CD4-positive, alpha-beta T cell treated with Interleukin-4 for 4 hours (primary cell): ENCODE measurements around the gene PRPF6.
"Not testable (repeated sequence)": the region's sequence is repeated elsewhere in the genome, so short reads cannot be mapped to it uniquely, and the experiment has no call there.

Source experiments
- DNase-seq: peaks from one replicate; pipeline ENCODE4 v3.0.0-alpha.2; 2020

PRPF6 gene

DNA sequence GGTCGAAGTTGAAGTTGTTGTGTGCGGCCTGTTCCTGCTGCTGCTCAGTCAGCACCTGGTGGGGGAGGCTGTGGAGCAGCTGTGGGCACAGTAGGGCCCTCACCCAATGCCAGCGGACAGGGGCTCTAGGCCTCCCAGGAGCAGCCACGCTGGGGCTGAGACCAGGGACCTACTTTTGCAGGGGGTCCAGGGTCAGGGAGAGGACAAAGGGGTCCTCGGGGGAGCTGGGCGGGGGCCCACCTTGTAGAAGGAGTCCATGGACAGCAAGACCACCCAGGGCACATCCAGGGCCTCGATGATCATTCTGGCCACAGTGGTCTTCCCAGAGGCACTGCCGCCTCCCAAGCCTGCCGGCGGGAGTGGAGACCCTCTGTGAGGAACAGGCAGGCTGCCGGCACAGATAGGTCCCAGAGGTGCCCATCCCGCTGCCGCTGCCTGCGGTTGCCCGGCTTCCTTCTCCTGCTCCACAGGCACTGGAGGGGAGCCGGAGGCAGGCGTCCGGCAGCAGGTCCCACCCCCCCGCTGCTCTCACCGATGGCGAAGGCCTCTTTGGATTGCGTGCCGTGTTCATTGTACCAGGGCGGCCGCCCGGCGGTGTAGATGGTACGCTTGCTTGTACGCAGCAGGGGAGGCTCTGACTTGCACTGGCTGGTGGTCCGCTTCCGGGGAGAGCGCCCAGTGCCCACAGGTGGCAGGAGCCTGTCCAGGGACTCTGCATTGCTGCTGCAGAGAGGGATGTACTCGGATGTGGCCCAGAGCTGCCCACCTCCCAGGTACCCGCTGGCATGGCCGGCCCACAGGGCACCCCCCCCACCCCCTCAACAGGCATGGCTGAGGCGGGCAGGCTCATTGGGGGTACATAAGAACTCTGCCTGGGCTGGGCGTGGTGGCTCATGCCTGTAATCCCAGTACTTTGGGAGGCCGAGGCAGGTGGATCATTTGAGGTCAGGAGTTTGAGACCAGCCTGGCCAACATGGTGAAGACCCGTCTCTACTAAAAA, 34.7 kb upstream of the PRPF6 start:
- no peak for DNase-seq

DNA sequence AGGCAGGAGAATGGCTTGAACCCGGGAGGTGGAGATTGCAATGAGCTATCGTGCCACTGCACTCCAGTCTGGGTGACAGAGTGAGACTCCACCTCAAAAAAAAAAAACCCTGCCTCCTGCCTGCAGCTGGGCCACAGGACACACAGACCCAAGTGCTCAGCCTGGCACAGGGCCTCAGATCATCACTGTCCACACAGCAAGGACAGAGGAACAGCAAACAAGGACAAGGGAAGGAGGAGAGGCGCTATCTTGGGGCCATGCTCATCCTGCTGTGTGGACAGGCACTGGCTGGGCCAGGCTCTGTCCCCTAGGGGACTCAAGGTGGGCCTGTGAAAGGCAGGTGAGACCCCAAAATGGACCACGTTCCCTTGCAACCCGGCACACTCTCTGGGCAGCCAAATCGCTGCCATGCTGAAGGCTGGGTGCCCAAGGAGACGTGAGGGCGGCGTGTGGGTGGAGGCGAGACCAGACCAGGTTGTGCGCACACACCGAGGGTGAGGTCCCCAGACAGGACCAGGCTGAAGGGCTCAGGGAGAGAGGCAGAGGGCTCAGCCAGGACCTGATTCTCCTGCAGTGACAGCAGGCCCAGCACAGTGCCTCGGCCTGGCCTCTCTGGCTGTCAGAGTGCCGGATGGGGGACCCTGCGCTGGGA, 33.8 kb upstream of the PRPF6 start:
- DNase-seq: no peak

DNA sequence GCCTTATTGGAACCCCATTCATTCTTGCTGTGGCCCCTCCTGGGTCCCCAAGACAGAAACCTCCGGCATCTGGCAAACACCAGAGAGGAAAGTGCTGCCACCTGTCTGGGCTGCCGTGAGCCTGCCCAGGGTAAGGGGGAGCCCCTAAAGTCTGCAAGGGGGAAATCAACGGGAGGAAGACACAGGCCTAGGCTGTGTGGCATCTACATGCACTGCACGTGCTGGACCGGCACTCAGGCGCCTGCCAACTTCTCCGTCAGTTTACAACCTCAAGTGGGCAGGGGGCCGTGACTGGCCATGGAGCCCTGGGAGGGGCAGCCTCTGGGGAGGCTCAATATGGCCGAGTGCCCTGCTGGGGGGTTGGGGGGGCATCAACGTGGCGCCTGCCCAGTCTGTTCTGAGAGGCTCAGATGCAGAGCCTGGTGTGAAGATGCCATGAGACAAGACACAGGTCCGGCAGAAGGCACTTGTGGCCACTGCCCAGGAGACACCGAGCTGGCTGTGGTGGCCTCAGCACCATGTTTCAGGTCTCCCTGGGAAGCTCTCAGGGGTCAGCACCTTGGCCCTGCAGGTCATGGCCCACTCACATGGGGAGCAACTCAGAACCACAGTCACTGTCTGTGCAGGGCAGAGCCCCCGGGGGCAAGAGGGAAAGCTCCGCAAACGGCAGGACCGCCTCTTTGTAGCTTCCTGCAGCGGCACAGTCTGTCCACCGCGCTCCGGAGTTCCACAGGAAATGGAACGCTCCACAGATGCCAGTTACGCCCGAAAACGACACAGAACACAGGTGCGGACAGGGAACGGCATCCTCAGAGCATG, 33.1 kb upstream of the PRPF6 start:
- no peak for DNase-seq

DNA sequence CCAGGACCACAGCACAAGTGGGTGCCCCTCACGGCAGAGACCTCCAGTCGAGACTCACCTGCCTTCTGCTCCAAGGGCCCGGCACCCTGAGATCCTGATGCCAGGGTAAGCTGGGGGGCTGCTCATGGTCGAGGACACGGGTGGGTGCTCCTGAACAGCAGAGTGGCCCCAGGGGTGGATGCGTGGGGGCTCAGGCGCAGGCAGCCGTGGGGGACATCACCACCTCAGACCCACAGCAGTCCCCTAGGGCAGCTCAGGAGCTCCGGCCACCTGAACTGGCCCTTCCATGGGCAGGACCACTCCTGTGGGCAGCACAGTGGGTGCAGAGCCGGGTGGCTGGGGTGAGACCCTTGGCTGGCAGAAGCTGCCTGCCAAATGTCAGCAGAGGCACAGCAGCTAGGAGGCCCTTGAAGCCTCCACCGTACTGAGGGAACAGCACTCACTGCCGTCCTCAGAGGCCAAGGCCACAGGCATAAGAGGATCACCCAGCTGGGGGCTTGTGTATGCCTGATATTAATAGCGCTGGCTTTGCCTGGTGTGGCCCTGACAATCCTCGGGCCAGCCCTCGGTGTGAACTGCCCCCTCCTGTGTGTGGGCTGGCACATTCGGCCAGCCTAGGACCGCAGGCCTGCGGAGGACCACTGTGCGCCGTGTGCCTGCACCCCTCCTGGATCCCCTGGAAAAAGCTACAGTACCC, 30.1 kb upstream of the PRPF6 start:
- no peak for DNase-seq

DNA sequence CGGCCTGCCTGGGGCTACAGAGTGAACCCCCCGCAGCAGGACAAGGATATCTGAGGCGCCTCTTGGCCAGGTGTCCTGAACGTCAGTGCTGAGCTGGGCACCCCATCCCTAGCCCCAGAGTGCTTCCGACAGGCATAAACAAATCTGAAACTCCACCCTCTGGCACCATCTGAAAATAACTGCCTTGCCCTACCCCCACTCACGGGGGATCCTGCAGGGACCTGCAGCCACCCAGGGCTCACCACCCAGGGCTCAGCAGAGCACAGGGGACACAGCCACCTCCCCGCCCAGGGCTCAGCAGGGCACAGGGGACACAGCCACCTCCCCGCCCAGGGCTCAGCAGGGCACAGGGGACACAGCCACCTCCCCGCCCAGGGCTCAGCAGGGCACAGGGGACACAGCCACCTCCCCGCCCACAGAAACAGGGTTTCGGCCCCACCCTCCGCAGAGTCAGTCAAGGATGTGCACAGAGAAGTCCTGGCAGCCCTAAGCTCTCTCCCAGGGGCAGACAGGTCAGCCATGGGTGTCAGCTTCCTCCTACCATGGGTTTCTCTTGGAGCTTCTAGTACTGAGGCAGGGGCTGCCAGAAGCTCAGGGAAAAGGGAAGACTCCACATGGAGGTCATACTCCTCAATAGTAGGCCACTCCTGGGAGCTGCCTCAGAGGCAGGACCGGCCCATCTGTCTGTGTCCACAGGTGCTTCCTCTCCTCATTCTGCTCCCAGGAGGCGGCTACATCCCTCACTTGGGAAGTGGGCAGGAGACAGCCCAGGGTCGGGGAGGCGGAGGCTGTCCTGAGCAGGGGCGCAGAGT, 29.3 kb upstream of the PRPF6 start:
- no peak for DNase-seq

DNA sequence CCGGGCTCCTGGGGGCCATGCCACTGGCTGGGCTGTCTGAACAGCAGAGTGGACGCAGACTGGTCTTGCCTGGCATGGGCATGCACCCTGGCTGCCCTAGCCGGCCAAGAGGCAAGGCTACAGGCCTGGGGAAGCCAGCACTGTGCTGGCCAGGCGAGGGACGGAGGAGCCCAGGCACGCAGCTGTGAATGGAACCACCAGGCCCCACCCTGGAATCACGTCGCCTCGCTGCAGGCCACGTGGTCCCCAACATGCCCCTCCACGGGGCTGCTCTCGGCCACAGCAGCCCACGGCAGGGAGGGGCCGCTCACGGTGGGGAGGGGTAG, 28.8 kb upstream of the PRPF6 start:
- DNase-seq: no peak

DNA sequence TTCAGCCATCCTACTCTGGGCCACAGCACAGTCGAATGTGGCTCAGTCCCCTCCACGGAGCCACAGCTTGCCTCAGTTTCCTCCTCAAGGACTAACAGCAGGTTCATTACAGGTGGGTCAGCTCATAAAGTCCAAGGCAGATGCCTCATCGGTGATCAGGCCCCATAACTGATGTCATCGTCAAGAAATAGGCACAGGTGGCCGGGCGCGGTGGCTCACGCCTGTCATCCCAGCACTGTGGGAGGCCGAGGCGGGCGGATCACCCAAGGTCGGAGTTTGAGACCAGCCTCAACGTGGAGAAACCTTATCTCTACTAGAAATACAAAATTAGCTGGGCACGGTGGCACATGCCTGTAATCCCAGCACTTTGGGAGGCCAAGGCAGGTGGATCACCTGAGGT, 28.2 kb upstream of the PRPF6 start:
- no peak for DNase-seq

DNA sequence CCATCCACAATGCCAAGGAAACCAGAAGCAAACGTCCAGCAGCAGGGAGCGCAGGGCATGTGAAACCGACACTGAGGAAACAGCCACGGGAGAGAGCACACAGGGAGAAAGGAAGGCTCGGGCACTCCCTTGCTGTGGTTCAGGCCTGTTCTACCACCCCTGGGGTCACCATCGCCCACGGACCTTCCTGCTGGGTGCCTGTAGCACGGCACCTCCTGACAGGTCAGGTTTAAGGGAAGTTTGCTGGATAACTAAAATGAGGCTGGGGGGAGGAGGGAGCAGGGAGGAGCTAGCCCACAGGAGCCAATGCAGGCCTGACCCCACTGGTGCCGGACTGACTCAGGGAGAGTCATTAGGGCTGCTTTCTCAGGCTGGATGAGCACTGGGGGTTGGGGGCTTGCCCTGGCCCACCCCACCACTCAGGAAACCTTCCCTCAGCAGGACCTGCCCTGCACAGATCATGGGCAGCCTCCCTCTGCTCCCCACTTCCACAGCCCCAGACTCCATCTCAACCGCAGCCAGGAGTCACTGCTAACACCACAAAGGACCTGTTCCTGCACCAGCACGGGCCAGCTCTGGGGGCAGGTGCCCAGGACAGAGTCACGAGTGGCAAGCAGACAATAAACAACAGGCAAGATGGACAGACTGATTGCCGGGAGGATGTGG, 27.0 kb upstream of the PRPF6 start:
- no peak for DNase-seq

DNA sequence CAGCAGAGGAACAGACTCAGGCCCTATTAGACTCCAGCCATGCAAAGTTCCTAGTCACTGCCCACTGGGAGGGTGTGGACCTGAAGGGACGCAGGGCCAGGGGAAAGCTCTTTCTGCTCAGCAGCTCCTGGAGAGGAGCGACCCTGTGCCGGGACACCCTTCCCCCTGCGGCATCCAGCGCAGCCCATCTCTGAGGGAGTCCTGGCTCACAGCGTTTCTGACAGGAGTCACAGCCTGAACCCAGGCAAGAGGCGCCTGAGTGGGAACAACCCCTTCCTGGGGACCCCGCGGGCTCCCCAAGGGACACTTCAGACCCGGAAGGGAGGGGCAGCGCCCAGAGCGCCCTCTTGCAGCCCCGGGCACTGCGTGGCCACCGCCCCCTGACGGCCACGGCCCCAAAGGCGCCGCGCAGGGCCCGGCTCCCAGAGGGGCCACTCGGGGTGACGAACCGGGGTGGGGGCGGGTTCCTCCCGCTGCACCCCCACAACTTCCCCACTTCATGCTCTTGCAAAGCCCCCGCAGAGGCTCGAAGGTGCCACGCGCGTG, 25.6 kb upstream of the PRPF6 start:
- peak; percentile 37 for DNase-seq

DNA sequence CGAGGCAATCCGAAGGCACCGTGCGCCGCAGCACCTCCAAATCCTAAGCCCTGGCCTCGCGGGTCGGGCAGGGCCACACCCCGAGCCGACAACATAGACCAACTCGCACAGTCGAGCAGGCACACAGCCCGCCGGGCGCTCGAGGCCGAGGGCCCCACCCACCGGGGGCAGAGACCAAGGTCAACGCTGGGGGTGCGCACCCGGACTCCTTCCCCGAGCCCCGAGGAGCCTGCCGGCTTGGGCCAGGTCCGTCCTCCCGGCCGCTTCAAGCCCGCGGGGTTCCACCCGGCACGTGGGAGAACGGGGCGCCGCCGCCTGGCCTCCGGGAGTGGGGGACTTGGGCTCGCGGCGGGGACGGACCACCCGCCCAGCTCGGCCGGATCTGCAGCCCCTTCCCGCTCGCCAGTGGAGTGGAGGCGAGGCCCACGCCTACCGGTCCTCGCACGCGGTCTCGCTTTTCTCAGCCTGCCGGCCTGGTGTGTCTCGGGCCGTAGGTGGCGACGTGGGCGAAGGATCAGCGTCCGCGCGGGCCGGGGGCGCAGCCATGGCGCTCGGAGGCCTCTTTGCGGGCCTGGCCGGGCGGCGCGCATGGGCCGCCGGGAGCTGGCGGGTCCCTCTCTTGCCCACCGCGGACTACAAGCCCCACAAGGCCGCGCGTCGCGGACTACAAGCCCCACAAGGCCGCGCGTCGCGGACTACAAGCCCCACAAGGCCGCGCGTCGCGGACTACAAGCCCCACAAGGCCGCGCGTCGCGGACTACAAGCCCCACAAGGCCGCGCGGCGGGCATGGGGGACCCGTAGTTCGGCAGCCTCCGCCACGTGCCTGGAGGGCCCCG, 24.9 kb upstream of the PRPF6 start, which contains the start of gene UCKL1:
Gene UCKL1 (minus strand): TSS at position 590 of the 837 bp plus-strand sequence. CDS start 44 bp downstream, at position 546.
- peak; percentile 88 for DNase-seq

DNA sequence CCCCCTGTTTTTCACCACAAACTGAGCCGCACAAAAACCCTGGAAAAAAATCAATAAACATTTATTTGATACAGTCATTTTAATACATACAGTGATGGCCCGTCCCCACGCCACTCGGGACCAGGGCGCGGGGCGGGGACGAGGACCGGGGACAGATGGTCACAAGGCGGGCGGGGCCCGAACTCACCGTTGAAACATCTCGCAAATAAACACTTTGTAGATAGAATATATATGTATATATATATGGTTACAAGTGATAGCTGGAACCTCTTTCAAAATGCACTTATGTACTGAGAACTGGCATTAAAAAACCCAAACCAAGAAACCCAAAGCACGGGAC, 24.3 kb upstream of the PRPF6 start:
- no peak for DNase-seq

DNA sequence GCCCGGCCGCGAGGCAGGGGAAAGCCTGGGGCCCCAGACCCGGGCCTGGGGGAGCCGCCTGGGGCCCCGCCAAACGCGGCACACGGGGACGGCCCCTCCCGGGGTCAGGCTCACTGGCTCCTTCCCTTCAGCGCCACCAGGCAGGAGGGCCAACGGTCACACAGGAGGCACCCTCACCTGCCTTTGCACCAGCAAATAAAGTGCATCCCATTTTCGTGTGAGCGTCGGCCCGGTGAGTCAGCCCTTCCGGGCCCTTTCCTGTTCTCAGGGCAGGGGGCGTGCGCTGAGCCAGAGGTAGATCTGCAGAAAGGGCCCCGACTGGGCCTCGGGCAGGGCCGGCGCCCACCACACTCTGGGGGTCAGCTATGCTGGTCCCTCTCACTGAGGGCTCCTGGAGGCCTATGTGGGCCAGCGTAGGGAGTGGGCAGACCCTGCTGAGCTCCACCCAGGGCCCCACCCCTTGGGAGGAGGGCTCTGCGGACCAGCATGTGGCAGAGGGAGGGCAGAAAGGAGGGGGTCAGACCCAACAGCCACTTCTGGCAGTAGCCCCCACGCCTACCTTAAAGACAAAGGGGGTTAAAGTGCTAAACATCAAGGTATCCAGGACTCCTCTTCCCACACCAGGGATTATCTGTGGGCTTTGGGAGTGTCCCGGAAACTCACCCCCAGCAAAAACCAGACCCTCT, 23.8 kb upstream of the PRPF6 start:
- DNase-seq: peak; percentile 75

DNA sequence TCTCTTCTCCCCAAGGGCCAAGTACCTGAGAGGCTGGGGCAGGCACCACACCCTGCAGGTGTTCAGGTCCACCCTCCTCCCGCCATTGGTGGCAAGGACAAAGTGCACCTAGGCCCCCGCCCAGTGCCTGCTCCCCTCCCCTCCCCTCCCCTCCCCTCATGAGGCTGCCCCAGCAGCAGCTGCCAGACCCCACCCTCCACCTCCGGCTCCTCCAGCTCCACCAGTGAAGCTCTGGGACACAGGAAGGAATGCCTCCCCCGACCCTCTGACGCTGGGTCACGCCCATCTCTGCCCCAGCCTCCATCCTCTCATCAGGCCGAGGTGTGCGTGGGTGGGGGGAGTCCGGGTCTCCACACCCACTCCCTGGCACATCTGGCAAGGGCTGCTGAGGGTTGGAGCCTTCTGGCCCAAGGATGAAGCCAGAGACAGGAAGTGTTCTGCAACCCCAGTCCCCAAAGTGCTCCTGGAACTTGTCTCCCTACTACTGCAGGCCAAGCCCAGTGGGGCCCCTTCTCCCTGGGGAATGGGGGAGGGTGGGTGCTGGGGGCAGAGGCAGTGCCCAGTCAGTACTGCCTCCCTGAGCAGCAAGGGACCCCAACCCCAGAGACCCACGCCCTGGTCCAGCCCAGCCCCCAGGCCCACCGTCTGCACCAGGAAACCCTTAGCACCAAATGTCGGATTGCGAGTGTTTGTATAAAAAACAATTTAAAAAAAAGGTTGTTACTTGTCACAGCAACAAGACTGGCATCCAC, 23.1 kb upstream of the PRPF6 start:
- DNase-seq: no peak

DNA sequence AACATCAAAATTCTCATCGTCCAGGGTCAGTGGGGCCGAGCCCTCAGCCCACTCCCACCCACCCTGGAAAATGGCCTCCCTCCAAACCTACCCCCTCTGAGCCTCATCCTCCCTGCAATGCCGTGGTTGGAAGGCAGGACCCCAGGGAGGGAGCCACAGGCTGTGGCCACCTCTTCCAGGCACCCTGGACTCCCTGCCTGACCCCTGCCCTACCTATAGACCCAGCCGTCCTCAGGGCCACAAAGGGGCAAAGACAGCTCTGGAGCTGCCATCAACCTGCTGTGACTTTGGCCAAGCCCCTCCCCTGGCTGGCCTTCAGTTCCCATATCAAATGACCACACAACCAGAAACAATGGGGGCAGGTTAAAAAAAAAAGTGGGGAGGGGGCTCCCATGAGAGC, 22.5 kb upstream of the PRPF6 start:
- DNase-seq: no peak

DNA sequence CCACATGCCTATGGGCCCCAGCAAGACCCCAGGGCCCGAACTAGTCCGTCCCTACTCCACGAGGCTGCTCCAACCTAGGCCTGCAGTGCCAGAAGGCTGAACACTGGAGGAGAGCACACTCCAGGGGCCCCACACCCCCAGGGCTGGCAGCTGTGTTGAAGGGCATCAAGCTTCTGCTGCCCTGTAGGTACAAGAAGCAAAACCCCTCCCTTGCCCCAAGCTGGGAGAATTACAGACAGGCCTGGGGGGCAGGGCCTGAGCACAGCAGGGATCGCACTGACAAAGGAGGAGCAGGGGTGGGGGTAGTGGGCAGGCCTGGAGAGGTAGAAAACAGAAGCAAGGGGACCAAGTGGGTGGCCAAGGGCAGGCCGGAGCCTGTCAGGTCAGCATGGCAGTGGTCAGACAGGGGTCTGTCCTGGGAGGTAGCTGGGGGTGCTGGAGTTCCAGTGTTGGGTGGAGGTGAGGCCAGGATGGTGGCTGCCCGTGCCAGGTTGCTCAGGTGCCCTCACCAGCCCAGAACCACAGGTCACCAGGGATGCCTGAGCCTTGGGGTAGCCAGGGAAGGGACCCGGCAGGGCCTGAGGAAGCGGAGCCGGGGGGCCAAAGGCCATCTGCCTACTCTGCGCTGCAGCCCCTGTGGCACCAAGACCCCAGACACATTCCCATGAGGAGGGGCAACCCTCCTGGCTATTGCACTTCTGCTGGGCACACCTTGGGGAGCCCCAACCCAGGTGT, 21.8 kb upstream of the PRPF6 start:
- DNase-seq: no peak

DNA sequence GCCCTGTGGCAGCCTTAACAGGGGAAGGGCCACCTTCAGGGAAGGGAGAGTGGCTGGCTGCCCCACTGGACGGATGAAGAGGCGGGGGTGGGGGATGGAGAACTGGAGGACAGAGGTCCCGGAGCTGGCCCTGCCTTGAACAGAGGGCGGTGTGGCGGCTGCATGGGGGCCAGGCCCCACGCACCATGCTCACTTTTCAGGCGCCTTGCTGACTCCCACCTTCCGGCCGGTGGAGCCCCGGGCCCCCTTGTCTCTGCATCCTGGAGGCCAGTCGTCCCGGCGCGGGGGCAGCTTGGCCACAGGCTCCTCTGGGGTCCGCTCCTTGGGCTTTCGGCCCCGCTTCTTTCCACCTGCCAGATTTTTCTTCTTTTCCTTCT, 21.2 kb upstream of the PRPF6 start:
- no peak for DNase-seq

DNA sequence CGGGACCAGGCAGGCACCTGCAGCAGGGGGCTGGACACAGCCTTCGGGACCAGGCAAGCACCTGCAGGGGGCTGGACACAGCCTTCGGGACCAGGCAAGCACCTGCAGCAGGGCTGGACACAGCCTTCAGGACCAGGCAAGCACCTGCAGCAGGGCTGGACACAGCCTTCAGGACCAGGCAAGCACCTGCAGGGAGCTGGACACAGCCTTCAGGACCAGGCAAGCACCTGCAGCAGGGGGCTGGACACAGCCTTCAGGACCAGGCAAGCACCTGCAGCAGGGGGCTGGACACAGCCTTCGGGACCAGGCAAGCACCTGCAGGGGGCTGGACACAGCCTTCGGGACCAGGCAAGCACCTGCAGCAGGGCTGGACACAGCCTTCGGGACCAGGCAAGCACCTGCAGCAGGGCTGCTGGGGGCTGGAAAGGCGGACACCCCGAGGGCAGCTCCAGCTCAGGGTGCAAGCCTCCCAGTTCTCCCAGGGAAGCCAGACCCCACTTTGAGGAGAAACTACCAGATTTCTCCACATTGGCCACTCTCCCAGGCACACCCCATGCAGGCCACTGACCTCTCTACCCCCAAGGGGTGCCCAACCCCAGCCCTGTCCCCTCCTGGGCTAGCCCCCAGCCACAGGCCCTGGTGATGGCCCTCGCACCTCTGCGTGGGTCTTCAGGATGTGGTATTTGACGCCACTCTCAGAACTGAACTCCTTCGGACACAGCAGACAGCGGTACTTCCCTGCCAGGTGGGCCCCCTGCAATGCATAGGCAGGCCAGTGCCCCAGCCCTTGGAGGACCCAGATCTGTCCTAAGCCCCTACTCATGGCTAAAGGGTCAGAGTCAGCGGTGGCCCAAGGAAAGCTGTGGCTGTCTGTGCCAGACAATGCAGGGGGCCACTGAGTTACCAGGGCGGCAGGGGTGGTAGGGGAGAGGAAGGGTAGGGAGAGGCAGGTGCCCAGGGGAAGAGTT, 20.0 kb upstream of the PRPF6 start:
- not testable (repeated sequence) for DNase-seq
